Uterus (tissue), 4 donors: ENCODE data around the gene DPP10. TPM values are rescaled to one million over a fixed set of nuclear protein-coding genes. Genes with fewer than 3 reads are reported as not detected.

Source experiments
- DNase-seq, 2 donors: peaks; one replicate each; pipeline ENCODE4 v3.0.0-alpha.2; 2019 to 2020
- H3K27ac ChIP-seq, 2 donors: fragments of 200-600 bp; sonication (generic); 1 replicate in 1 of 2; 2 replicates in 1 of 2; pipeline ENCODE4 v1.5.1; 2016 to 2018
- H3K27me3 ChIP-seq, 2 donors: fragments of 200-600 bp; sonication (generic); one replicate each; pipeline ENCODE4 v1.5.1; 2018 to 2019; ENCODE audit warnings: control low read depth in 1 of 2
- H3K36me3 ChIP-seq, 2 donors: fragments of 200-600 bp; sonication (generic); one replicate each; pipeline ENCODE4 v1.5.1; 2019; ENCODE audit warnings: control low read depth in 1 of 2
- H3K4me1 ChIP-seq, 2 donors: fragments of 200-600 bp; sonication (generic); one replicate each; pipeline ENCODE4 v1.5.1; 2018 to 2019; ENCODE audit warnings: control low read depth in 1 of 2
- H3K4me3 ChIP-seq, 2 donors: fragments of 200-600 bp; sonication (generic); 1 replicate in 1 of 2; 2 replicates in 1 of 2; pipeline ENCODE4 v1.5.1; 2018 to 2019; ENCODE audit warnings: mild to moderate bottlenecking in 1 of 2
- H3K9me3 ChIP-seq, 2 donors: fragments of 200-600 bp; sonication (generic); one replicate each; pipeline ENCODE4 v1.5.1; 2019; ENCODE audit warnings: control low read depth in 1 of 2
- CTCF ChIP-seq, 4 experiments: fragments of 200-600 bp in 2 of 4; fragments of 450-650 bp in 2 of 4; sonication (generic) in 2 of 4; IDR thresholded peaks; one replicate each; pipeline ENCODE4 v1.5.1; 2016 to 2019; ENCODE audit warnings: antibody characterized with exemption in 4 of 4, mild to moderate bottlenecking in 2 of 4, moderate library complexity in 1 of 4
- POLR2A ChIP-seq, 2 donors: fragments of 450-650 bp; IDR thresholded peaks; one replicate each; pipeline ENCODE4 v1.6.1; 2016; ENCODE audit warnings: antibody characterized with exemption in 2 of 2, mild to moderate bottlenecking in 1 of 2, moderate library complexity in 1 of 2
- intact Hi-C: fragments of 100-400 bp; cut with DNase I; formaldehyde crosslinking; loops from one replicate; pipeline ENCODE4 v1.15.1; 2023; ENCODE audit warnings: low total_unique reads
- total RNA-seq, 4 donors: library from RNA; depleted of rRNA in 3 of 4; stranded (reverse); fragments of >200 nt in 3 of 4; gene quantifications; one replicate each; pipeline versions ENCODE4 v1.1.0 to v1.2.4, GENCODE V29; 2014 to 2023
- donor health status: DM: yes; HTN: yes; CAD: no.

The DPP10 gene
- total RNA-seq, 4 donors from 2014 or later = 33.0 TPM; not detected in 3

GRCh38 chr2:115162494-115163293, 720.3 kb downstream of the DPP10 start:
- intact Hi-C loops = no loop called here
- Histone ChIP-seq H3K27me3 (peaks cover 0 to 15% of the 10 kb centered on the region in 2 donors), H3K36me3 (no peaks in the 10 kb centered on the region), H3K4me1 (peaks cover 0 to 5% of the 10 kb centered on the region in 2 donors), H3K9me3 (no peaks in the 10 kb centered on the region), H3K27ac (no peak overlapping the region), H3K4me3 (no peak overlapping the region)
- TF ChIP-seq CTCF (IDR thresholded peaks at IDR 0.05) = no peak
- no peak for TF ChIP-seq POLR2A (IDR thresholded peaks at IDR 0.05)
- no peak for DNase-seq

- peaks cover 0 to 5% of the 10 kb centered on the region in 2 donors for H3K4me1 ChIP-seq
- no peak for TF ChIP-seq CTCF (IDR thresholded peaks at IDR 0.05)
- TF ChIP-seq POLR2A (IDR thresholded peaks at IDR 0.05) = no peak
- H3K9me3 ChIP-seq = no peaks in the 10 kb centered on the region
- H3K27ac ChIP-seq = no peak overlapping the region
- DNase-seq = no peak
- H3K27me3 ChIP-seq = peaks cover 0 to 12% of the 10 kb centered on the region in 2 donors
- intact Hi-C loops = no loop called here
- no peak overlapping the region for H3K4me3 ChIP-seq
- no peaks in the 10 kb centered on the region for H3K36me3 ChIP-seq
Measured at GRCh38 chr2:115163572-115163971, 721.1 kb downstream of the DPP10 start.

- intact Hi-C loops = no loop called here
- peaks cover 0 to 12% of the 10 kb centered on the region in 2 donors for H3K27me3 ChIP-seq
- no peak overlapping the region for H3K27ac ChIP-seq
- H3K36me3 ChIP-seq = no peaks in the 10 kb centered on the region
- TF ChIP-seq CTCF (IDR thresholded peaks at IDR 0.05) = no peak
- no peak for TF ChIP-seq POLR2A (IDR thresholded peaks at IDR 0.05)
- H3K9me3 ChIP-seq = no peaks in the 10 kb centered on the region
- DNase-seq = no peak
- no peak overlapping the region for H3K4me3 ChIP-seq
- H3K4me1 ChIP-seq = peaks cover 0 to 5% of the 10 kb centered on the region in 2 donors
Measured at GRCh38 chr2:115165529-115166109, 723.2 kb downstream of the DPP10 start.

- Histone ChIP-seq H3K4me3 (no peak overlapping the region), H3K36me3 (no peaks in the 10 kb centered on the region), H3K9me3 (no peaks in the 10 kb centered on the region), H3K4me1 (no peaks in the 10 kb centered on the region), H3K27ac (no peak overlapping the region), H3K27me3 (no peaks in the 10 kb centered on the region)
- DNase-seq = no peak
- no peak for TF ChIP-seq POLR2A (IDR thresholded peaks at IDR 0.05)
- TF ChIP-seq CTCF (IDR thresholded peaks at IDR 0.05) = no peak
- intact Hi-C loops = no loop called here
Measured at GRCh38 chr2:115168457-115168856, 726.0 kb downstream of the DPP10 start.

- no peaks in the 10 kb centered on the region for H3K4me1 ChIP-seq
- H3K9me3 ChIP-seq = no peaks in the 10 kb centered on the region
- H3K27me3 ChIP-seq = no peaks in the 10 kb centered on the region
- H3K4me3 ChIP-seq = no peak overlapping the region
- intact Hi-C loops = no loop called here
- no peak for DNase-seq
- no peak for TF ChIP-seq POLR2A (IDR thresholded peaks at IDR 0.05)
- no peak for TF ChIP-seq CTCF (IDR thresholded peaks at IDR 0.05)
- H3K36me3 ChIP-seq = no peaks in the 10 kb centered on the region
- H3K27ac ChIP-seq = no peak overlapping the region
Measured at GRCh38 chr2:115169814-115170213, 727.4 kb downstream of the DPP10 start.
